GDM1 (cell line): Measurements from ENCODE around the gene PLXNA4.
"Not testable (repeated sequence)": the region's sequence is repeated elsewhere in the genome, so short reads cannot be mapped to it uniquely, and the experiment has no call there.

Experiments
- DNase-seq: peaks from one replicate; lab custom pipeline; 2025; lab: John Stamatoyannopoulos, UW

PLXNA4 gene

GRCh38 chr7:132414857-132415256 lies 161.4 kb downstream of the PLXNA4 start:
- no peak for DNase-seq

- no peak for DNase-seq
Observed at GRCh38 chr7:132412435-132412834, 163.8 kb downstream of the PLXNA4 start.

DNA sequence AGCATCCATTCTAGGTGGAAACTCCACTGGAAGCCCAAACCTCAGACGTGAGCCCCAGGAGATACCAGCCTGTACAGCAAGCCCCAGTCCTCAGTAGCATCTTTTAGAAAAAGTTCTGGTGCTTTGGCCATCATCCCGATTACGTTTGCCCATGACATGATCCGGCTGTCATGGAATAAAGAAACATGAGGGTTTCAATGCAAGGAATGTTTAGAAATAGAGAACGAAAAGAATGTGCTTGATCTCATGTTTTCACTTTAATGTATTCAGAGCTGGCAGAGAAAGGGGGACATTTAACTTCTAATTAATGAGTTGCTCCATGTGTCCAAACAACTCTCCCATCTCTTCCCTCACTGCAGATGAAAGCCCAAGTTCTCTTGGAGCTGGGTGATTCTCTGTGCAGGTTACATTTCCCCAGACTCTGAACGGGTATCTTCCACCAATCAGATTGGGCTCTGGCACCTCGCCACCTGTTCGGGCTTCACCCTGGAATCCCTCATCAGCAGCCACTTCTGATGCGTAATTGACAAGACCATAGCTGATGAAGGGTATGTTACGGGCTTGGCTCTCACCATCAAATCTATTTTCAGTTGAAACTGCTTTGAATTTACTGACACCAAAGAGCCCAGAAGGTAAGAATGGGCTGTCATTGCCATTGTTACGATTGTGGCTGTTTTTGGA lies 165.3 kb downstream of the PLXNA4 start:
- no peak for DNase-seq

- DNase-seq = peak; percentile 27
Observed at GRCh38 chr7:132410385-132410784, 165.9 kb downstream of the PLXNA4 start.

GRCh38 chr7:132407764-132408163 lies 168.5 kb downstream of the PLXNA4 start:
- DNase-seq = no peak

DNA sequence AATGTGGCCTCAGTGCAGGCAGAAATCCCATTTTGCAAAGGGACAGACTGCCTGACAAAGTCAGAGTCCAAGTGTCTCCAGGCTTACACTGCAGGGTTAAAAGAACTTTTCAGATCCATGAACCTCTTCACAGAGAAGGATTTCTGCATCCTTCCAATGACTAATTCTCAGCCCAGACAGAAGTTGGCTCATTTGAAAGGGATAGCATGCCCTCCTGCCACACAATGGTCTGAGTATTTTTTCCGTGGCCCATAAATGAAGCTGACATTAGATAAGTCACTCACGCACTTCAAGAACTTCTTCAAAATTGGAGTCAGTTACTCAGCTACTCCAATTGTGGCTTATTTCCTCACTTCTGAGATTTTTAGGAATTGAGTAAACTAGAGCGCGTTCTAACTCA lies 170.2 kb downstream of the PLXNA4 start:
- no peak for DNase-seq

DNA sequence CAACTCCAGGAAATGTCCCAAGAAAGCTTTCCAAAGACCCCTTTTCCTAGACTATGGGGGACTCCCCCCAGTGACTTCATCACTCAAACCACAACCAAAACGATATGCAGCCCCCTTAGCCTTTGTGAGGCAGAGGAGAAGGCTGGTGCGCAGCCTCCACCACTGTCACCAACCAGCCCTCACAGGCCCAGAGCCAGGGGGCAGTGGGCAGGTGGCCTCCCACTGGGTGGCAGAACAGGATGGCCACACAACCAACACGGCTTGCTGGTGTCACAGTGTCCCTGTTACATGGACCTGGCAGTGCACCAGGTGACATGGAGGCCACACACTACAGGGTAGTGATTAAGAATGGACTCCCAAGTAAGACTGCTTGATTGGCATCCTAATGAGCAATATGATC lies 172.0 kb downstream of the PLXNA4 start:
- no peak for DNase-seq

DNA sequence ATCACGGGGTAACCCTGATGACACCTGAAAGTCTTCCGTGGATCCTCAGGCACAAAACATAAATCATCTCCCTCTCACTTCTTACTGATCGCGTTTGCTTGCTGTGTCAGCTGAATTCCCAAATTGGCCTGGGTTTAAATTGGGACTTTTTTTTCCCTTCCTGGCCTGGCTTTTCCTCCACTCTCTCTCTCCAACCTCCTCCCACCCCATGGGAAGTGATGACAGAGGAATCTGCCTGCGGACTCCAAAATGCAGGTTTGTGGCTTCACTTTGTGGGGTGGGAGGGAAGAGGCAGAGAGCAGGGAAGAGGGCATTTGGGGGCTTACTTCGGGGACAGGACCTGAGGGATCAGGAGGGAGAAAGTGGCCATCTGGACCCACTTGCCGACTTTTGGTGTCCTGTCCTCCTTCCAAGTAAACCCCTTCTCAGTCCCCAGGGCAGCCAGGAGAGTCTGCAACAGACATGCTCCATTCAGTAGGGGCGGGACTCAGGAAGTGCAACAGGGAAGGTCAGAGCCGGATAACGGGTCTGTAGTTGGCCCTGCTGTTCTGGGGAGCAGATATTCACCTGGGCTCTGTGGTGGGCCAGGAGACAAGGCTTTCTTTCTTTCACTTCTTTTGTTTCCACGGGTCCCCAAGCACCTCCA lies 172.7 kb downstream of the PLXNA4 start:
- DNase-seq = no peak

GRCh38 chr7:132402751-132403245 lies 173.5 kb downstream of the PLXNA4 start:
- no peak for DNase-seq

GRCh38 chr7:132402096-132402495 lies 174.2 kb downstream of the PLXNA4 start:
- DNase-seq = no peak

GRCh38 chr7:132400561-132401142 lies 175.6 kb downstream of the PLXNA4 start:
- DNase-seq = no peak

GRCh38 chr7:132399367-132399766 lies 176.9 kb downstream of the PLXNA4 start:
- no peak for DNase-seq

DNA sequence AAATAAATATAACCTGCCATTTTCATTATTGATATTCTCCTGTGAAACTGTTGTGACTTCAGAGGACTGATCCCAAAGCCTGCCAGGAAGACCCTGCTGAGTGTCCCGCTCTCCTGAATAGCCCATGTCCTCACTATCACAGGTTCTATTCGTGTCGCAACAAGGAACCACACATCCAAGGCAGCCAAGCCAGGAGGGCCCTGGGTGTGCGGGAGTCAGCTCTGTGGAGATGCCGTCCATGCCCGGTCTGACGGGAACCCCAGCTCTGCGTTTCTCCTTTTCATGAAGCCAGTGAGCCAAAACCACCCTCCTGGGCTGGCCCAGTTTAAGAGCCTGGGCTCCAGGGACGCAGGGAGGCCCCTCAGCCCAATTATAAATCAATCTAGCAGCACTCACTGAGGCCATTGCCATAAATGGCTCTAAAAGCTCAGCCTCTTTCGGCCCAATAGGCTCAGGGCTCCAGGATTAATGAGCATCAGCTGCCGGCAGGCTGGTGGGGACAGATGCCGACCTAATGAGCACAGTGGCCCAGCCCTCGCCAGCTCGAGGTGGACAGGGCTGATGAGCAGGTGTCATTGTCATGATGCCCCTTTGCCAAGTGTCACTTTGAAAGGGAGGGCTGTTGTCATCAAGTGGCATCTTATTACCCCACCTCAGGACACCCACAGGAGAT lies 177.9 kb downstream of the PLXNA4 start:
- DNase-seq = no peak

DNA sequence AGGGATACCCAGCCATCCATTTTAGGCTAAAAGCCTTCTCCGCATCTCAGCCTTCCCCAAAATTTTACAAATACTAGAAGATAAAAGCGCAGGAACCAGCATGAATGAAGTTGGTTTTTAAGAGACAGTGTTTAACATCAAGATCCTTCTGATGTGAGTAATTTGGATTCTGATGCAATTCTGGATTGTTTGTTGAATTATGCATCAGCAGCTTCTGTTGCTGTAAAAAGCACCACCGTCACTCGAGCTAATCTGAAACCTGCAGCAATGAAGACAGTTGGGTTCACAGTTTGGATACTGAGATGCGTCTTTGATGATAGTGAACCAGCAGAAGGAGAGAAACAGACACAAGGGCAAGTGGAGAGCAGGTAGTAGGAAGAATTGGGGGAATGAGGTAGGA lies 179.2 kb downstream of the PLXNA4 start:
- no peak for DNase-seq

DNA sequence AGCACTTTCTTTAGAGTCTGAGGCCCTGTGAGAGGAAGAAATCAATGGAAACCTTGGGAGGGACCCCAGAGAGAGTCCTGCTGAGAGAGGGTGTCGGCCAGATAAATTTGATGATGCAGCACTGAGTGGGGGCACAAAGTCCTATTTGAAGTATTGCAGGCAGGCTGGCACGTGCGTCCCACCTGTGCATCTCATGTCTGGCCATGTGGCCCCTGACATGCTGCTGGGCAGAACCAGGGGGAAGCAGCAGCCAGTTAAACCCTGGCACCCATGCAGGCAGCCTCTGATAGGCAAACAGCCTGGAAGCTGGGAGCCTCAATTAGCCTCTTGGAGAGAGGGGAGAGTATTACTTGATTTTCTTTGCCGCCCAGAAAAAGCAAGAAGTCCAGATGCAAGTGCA lies 180.9 kb downstream of the PLXNA4 start:
- DNase-seq = no peak

- DNase-seq = peak; percentile 47
Observed at GRCh38 chr7:132394283-132395198, 181.7 kb downstream of the PLXNA4 start.

DNA sequence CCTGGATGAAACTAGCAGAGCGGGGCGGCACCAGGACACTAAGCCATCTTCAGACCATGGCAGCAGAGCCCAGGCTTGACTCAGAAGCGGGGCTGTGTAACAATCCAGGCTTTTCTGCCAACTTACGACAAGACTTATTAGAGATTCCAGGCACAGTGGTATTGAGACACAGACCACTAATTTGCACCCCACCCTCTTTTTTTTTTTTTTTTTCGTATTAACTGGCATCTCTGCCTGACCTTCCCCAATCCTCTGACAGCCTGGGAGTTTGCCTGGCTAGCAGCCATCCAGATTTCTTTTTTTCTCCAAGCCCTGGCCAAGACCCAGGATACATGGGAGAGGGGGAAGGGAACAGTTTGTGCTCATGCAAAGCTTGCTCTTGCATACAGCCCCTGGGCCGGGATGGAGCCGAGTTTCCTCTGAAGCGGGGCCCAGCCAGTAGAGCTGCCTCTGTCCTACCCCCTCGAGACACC lies 182.4 kb downstream of the PLXNA4 start:
- DNase-seq = no peak

- DNase-seq = no peak
Observed at GRCh38 chr7:132392713-132393112, 183.6 kb downstream of the PLXNA4 start.

GRCh38 chr7:132390705-132391104 lies 185.6 kb downstream of the PLXNA4 start:
- peak; percentile 22 for DNase-seq

GRCh38 chr7:132390049-132390448 lies 186.2 kb downstream of the PLXNA4 start:
- not testable (repeated sequence) for DNase-seq

GRCh38 chr7:132388688-132389087 lies 187.6 kb downstream of the PLXNA4 start:
- DNase-seq = no peak

- DNase-seq = no peak
Observed at GRCh38 chr7:132387596-132387995, 188.7 kb downstream of the PLXNA4 start.
